ENCODE measurements around the gene GPD2.

- TF ChIP-seq, protein P1, sequence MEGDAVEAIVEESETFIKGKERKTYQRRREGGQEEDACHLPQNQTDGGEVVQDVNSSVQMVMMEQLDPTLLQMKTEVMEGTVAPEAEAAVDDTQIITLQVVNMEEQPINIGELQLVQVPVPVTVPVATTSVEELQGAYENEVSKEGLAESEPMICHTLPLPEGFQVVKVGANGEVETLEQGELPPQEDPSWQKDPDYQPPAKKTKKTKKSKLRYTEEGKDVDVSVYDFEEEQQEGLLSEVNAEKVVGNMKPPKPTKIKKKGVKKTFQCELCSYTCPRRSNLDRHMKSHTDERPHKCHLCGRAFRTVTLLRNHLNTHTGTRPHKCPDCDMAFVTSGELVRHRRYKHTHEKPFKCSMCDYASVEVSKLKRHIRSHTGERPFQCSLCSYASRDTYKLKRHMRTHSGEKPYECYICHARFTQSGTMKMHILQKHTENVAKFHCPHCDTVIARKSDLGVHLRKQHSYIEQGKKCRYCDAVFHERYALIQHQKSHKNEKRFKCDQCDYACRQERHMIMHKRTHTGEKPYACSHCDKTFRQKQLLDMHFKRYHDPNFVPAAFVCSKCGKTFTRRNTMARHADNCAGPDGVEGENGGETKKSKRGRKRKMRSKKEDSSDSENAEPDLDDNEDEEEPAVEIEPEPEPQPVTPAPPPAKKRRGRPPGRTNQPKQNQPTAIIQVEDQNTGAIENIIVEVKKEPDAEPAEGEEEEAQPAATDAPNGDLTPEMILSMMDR (IDR thresholded peaks at IDR 0.05 in 4 of 5, conservative IDR thresholded peaks at IDR 0.05 in 1 of 5): no peak
- TF ChIP-seq POLR2A (IDR thresholded peaks at IDR 0.05): no peak
Observed at GRCh38 chr2:156585457-156585856, 149.3 kb downstream of the GPD2 start.
